Fibroblast of the conjunctiva (primary cell): ENCODE measurements around the gene PIKFYVE.
"Not testable (repeated sequence)": the region's sequence is repeated elsewhere in the genome, so short reads cannot be mapped to it uniquely, and the experiment has no call there.

ENCODE experiments used
- DNase-seq: peaks from one replicate; pipeline ENCODE4 v3.0.0-alpha.2; 2010; ENCODE audit warnings: low read depth

Gene PIKFYVE

DNA sequence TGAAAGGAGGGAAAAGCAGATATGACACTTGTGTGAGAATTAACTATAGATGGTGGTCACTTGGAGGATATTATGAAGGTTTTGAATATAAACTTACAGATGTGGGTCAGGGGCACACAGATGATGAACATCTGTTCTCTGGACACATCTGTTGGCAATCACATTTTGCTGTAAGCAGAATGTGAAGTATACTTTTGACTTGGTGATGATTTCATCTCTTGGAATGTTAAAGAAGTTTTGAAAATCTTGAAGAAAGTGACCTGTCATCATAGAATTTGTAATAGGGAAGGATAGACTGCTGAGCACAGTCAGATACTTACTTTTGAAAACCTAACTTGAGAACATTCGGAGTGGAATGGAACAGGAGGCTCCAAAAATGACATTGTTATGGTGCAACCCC lies 40.2 kb downstream of the PIKFYVE start:
- DNase-seq, result peak; percentile 32

DNA sequence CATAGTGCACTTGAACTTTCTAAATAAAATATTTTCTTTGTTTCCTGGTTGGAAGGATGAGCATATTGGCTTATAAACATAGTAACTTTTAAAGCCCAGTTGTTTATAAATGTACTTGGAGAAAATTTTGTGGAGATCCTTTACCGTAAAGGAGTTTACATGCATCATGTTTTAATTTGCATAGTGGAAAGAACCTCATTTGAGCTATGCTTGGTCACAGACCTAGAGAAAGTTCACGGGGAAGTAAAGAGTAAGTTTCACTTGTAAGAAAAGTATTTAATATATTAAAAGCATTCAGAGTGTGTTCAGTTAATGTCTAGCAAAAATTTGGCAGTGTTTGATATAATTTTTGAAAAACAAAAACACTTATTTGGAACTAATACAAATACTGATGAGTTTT lies 45.3 kb downstream of the PIKFYVE start:
- no peak for DNase-seq

DNA sequence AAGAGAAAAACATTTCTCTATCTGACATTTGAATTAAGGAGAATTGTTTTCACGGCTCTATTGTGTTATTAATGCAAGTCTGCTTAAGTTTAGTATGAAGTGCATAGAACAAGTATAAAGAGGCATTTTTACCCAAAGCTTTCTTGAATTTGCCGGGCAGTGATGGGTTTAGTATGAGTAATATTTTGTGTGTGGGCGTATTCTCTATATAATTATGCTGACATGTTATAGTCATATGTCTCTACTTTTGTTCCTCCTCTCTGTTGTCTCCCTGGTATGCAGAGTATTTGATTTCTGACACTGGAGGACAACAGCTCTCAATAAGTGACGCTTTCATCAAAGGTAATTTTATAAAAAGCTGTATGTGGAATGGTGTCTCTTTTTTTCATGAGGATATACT lies 45.9 kb downstream of the PIKFYVE start:
- DNase-seq, result no peak

DNA sequence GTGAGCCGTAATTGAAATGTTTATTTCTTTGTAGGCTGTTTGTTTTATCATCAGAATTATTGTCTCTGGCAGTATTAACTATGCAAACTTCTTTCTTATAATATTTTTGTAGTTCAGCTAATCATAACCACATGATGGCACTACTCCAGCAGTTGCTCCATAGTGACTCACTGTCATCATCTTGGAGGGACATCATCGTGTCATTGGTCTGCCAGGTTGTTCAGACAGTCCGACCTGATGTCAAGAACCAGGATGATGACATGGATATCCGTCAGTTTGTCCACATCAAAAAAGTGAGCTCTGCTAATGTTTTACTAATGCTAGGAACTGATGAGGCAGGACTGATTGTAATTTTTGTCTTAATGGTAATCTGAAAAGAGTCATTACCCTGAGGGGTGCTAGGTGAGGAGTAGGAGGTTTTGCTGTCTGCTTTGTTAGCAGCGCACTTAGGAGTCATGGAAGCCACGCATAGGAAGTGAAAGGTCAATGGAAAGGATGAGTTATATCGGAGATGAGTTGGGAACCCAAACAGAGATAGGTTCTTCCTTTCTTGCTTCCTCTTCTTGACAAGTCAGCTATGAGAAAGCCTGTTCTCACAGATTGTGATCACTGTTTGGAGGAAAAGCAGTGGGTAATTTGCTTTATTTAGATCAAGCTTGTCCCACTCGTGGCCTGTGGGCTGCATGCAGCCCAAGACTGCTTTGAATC lies 49.2 kb downstream of the PIKFYVE start:
- peak; percentile 18 for DNase-seq

GRCh38 chr2:208318127-208318526 lies 52.1 kb downstream of the PIKFYVE start:
- no peak for DNase-seq

- DNase-seq, result no peak
Measured at GRCh38 chr2:208319391-208319790, 53.3 kb downstream of the PIKFYVE start.

DNA sequence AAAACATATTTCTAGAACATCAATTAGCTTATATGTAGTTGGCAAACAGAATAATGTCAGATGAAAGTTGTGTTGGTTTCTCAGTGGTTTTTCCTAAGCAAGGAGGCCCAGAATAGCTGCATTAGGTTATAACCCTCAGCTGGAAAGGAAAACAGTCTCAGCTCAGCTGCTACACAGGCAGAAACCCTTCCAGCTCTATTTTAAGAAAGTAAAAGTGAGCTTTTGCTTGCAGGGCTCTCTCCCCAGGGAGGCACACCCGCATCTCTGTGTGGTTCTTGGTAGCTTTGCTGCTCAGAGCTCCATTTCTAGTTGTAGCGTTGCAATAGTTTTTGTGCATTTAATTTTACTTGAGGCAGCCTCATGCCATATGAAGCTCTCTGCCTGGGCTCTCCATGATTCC lies 54.6 kb downstream of the PIKFYVE start:
- peak; percentile 63 for DNase-seq

DNA sequence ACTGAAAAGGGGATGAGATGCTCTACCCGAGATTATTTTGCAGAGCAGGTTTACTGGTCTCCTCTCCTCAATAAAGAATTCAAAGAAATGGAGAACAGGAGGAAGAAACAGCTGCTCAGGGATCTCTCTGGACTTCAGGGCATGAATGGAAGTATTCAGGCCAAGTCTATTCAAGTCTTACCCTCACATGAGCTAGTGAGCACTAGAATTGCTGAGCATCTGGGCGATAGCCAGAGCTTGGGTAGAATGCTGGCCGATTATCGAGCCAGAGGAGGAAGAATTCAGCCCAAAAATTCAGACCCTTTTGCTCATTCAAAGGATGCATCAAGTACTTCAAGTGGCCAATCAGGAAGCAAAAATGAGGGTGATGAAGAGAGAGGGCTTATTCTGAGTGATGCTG lies 60.0 kb downstream of the PIKFYVE start:
- no peak for DNase-seq

GRCh38 chr2:208329485-208329884 lies 63.4 kb downstream of the PIKFYVE start:
- DNase-seq, result no peak

- no peak for DNase-seq
Measured at GRCh38 chr2:208334230-208334629, 68.2 kb downstream of the PIKFYVE start.

- DNase-seq, result no peak
Measured at GRCh38 chr2:208346756-208347155, 80.7 kb downstream of the PIKFYVE start.

- DNase-seq, result peak; percentile 38
Measured at GRCh38 chr2:208350610-208351009, 84.6 kb downstream of the PIKFYVE start.

GRCh38 chr2:208352644-208353567 lies 86.9 kb downstream of the PIKFYVE start:
- DNase-seq, result no peak

GRCh38 chr2:208354964-208355381 lies 88.9 kb downstream of the PIKFYVE start:
- DNase-seq, result no peak

DNA sequence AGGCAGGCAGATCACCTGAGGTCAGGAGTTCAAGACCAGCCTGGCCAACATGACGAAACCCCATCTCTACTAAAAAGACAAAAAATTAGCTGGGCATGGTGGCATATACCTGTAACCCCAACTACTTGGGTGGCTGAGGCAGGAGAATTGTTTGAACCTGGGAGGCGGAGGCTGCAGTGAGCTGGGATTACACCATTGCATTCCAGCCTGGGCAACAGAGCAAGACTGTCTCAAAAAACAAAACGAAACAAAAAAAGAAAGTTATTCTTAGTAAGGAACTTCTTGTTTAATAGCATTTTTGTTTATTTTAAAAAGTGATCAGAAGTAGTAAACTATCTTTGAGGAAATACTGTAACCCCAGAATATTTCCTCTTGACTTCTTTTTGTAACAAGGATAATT lies 90.4 kb downstream of the PIKFYVE start:
- DNase-seq, result not testable (repeated sequence)

DNA sequence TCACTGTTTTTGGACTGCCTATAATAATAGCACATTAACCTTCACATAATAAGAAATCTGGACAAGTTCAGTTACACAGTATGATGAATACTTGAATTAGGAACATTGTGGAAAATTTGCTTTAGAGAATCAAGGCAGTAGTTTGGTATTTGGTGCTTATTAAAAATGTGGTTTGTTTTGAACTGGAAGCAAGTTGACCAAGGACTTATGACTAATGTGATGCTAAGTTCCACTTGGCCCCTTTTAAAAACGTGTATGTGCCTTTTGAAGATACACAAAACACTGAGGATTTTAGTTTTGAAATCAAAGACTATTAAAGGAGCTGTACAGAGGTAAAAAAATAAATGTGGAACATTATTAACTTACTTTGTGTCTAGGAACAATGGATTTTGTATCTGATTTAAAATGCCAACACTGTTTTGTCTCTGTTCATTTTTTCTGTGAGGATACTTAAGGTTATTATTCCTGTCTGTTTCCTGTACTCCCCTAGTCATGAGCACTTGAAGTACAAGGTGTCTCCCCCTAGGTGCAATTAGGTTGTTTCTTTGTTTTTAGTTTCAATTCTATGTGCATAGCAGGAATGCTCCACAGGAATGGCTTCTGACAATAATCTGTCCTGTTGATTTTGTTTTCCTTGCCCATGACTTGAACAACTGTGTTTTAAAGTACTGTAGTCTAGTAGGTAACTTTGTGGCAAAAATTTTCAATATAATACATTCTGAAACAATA lies 91.0 kb downstream of the PIKFYVE start:
- DNase-seq, result no peak

DNA sequence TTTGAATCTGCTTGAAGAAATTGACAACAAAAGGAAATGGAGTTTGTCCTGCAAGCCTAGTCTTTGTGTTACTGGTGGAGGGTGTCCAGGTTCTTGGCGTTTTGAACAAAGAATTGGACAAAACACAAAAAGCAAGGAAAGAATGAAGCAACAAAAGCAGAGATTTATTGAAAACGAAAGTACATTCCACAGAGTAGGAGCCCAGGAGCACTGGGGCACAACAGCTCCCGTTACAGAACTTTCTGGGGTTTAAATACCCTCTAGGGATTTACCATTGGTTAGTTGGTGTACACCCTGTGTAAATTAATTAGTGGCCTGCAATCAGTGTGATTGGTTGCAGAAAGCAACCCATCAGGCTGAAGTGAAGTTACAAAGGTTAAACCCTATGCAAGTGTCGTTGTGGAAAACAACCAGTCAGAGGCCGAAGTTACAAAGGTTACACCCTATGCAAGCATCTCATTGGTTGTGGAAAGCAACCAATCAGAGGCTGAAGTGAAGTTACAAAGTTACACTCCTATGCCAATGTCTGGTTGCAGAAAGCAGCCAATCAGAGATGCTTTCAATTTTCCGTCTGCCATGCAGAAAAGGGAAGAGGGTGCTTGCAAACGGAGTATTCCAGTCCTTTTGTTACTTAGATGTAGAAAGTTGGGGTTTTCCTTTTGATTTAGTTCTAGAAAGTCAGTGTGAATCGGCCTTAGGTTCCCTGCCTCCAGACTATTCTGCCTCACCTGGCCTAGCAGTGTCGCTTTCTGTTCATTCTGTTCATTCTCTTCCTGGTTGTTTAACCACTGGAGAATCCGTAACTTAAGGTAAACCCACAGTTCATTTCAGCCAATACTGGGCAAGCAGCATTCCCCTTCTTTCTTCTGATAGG lies 92.9 kb downstream of the PIKFYVE start:
- no peak for DNase-seq

- DNase-seq, result no peak
Measured at GRCh38 chr2:208359632-208359986, 93.6 kb downstream of the PIKFYVE start.

DNA sequence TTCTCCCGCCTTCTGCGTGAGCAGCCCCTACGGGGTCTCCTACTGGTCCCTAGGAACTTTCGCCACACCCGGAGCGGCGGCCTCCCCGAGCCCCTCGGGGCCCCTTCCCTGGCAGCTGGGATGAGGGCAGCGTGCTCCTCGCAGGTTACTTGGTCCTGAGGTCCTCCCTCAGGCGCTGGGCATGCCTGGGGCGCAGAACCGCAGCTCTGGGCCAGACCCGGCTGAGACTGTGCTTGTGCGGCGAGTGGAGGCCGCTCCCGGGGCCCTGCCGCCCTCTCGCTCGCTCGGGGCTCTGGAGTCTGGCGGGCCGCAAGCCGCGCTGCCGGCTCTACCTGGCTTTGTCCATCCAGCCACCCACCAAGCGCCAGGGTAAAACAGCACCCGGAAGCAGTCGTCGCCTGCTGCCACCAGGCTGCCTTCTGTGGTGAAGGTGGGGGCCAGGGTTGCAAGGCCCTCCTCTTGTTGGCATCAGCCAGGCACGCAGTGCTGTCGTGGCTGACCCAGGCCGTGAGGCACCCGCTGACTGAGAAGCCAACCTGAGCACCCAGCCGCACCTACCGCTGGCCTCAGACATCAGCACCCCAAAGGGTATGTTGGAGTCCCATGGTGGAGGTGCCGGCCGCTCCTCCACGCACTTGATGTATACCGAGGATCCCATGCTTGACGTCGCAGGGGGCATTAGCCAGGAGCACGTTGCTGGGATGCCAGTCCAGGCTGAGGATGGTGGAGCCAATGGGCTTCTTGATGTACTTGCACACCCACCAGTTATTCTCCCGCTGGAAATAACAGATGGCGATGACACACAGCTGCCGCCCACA lies 94.4 kb downstream of the PIKFYVE start:
- DNase-seq, result no peak

- DNase-seq, result no peak
Measured at GRCh38 chr2:208361077-208361441, 95.0 kb downstream of the PIKFYVE start.

GRCh38 chr2:208363485-208363884 lies 97.4 kb downstream of the PIKFYVE start:
- DNase-seq, result peak; percentile 33
